ENCODE results near the gene AOPEP. TPM values are rescaled to one million over a fixed set of nuclear protein-coding genes. Genes with fewer than 3 reads are reported as not detected.
A peak's percentile ranks its signal among the peaks of the same experiment; 100 is the strongest.
"Not testable (repeated sequence)": the region's sequence is repeated elsewhere in the genome, so short reads cannot be mapped to it uniquely, and the experiment has no call there.

Gene AOPEP
- total RNA-seq, 1 donor from 2014 or later = 305 TPM

DNA sequence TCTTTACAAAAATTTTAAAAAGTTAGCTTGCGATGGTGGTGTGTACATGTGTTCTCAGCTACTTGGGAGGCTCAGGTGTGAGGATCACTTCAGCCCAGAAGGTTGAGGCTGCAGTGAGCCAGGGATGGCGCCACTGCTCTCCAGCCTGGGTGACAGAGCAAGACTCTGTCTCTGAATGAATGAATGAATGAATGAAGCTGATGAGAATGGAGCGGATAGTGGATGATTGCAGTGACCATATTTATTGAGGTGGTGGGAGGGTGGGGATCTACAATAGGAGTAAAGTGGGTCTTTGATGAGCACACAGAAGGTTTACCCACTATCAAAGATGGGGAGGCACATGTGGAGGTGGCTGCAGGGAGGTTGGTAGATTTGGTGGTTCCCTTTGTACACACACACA lies 120.2 kb downstream of the AOPEP start:
- TF ChIP-seq POLR2AphosphoS5 (IDR thresholded peaks at IDR 0.05; ENCODE audit: insufficient read depth in 1 of 2, low read depth in 1 of 2) = no peak
- TF ChIP-seq POLR2A (IDR thresholded peaks at IDR 0.05) = no peak
- TF ChIP-seq, protein P1, sequence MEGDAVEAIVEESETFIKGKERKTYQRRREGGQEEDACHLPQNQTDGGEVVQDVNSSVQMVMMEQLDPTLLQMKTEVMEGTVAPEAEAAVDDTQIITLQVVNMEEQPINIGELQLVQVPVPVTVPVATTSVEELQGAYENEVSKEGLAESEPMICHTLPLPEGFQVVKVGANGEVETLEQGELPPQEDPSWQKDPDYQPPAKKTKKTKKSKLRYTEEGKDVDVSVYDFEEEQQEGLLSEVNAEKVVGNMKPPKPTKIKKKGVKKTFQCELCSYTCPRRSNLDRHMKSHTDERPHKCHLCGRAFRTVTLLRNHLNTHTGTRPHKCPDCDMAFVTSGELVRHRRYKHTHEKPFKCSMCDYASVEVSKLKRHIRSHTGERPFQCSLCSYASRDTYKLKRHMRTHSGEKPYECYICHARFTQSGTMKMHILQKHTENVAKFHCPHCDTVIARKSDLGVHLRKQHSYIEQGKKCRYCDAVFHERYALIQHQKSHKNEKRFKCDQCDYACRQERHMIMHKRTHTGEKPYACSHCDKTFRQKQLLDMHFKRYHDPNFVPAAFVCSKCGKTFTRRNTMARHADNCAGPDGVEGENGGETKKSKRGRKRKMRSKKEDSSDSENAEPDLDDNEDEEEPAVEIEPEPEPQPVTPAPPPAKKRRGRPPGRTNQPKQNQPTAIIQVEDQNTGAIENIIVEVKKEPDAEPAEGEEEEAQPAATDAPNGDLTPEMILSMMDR (IDR thresholded peaks at IDR 0.05) = no peak
- Histone ChIP-seq H3K4me1 (peaks cover 11% of the 10 kb centered on the region), H3K27ac (no peak overlapping the region), H3K9me3 (no peaks in the 10 kb centered on the region), H3K27me3 (no peaks in the 10 kb centered on the region), H3K36me3 (no peaks in the 10 kb centered on the region), H3K4me3 (no peak overlapping the region)
- intact Hi-C loops (cut with DNase I) = no loop called here
- no peak for DNase-seq (ENCODE audit: extremely low spot score in 2 of 2)

DNA sequence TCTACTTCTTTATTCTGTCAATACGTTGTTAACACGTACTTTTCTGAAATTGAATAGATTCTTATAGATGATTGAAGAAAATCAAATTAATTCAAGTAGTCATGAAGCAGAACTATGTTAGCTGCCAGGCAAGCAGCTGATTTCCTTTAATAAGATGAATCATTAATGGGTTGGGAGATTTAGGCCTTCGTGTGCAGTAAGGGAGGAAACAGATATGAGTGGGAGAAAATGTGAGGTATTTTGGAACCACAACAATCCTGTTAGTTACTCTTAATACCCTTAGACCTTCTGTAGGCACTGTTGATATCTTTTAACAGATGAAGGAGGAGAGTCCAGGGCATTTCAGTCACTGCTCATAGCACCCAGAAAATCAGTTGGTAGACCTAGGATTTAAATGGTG lies 121.0 kb downstream of the AOPEP start:
- intact Hi-C loops (cut with DNase I) = no loop called here
- Histone ChIP-seq H3K4me3 (no peak overlapping the region), H3K36me3 (no peaks in the 10 kb centered on the region), H3K27ac (peak overlapping the region; percentile 31), H3K9me3 (no peaks in the 10 kb centered on the region), H3K4me1 (peaks cover 11% of the 10 kb centered on the region), H3K27me3 (no peaks in the 10 kb centered on the region)
- TF ChIP-seq POLR2AphosphoS5 (IDR thresholded peaks at IDR 0.05; ENCODE audit: insufficient read depth in 1 of 2, low read depth in 1 of 2) = peak in 1 of 2 donors; percentile 60
- TF ChIP-seq, protein P1 (IDR thresholded peaks at IDR 0.05) = no peak
- DNase-seq (ENCODE audit: extremely low spot score in 2 of 2) = no peak

DNA sequence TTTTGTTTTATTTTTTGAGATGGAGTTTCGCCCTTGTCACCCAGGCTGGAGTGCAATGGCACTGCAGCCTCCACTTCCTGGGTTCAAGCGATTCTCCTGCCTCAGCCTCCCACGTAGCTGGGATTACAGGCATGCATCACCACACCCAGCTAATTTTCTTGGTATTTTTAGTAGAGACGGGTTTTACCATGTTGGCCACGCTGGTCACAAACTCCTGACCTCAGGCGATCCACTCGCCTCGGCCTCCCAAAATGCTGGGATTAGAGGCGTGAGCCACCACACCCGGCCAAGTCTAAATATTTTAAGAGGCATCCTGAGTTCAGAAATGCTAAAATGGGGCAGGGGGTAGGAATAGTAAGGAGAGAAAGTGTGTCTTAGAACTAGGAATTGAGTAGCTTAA lies 122.3 kb downstream of the AOPEP start:
- intact Hi-C loops (cut with DNase I); H3K9me3 ChIP-seq; H3K27ac ChIP-seq; H3K27me3 ChIP-seq; H3K4me3 ChIP-seq; H3K36me3 ChIP-seq; DNase-seq (ENCODE audit: extremely low spot score in 2 of 2): not testable (repeated sequence)
- peaks cover 11% of the 10 kb centered on the region for H3K4me1 ChIP-seq

DNA sequence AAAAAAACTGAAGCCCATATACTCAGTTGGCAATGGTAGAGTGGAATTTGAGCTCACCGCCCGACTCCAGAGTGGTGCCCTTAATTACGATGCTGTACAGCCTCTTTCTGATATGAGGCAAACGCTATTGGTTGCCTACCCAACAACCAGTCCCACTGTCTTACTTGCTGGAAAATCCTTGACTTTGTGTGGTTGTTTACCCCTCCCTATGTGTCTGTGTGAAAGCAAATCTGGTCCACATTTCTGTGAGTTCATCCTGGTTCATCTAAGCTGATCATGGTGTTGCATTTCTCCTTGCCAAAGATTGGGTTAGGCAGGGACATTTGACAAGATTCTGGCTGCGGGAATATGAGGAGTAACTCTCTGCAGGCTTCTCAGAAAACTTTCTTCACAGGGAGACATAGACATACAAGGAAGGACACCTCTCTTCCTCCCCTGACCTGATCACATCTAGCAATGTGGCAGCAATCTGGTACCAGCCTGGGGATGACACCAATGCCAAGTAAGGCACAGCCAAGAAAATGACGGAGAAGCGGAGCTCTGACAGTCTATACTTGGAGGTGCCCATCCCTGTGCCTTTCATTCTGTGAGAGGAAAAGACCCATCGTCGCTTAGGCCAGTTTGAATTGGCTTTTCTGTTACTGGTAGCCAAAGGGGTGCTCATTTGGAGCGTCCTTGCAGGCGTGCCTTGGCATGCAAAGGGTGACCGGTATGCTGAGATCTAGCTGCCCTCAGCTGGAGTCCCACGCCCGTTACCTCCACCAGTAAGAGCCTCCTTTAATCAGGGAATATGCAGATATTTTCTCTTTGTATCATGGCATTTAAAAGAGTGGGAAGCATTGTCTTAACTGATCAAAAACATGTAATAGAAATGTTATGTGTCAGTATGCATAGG lies 124.3 kb downstream of the AOPEP start:
- H3K27ac ChIP-seq = no peak overlapping the region
- no peak overlapping the region for H3K4me3 ChIP-seq
- DNase-seq (ENCODE audit: extremely low spot score in 2 of 2) = no peak
- TF ChIP-seq, protein P1 (IDR thresholded peaks at IDR 0.05) = no peak
- TF ChIP-seq POLR2AphosphoS5 (IDR thresholded peaks at IDR 0.05; ENCODE audit: insufficient read depth in 1 of 2, low read depth in 1 of 2) (no peak), POLR2A (IDR thresholded peaks at IDR 0.05) (no peak)
- peaks cover 11% of the 10 kb centered on the region for H3K4me1 ChIP-seq
- H3K9me3 ChIP-seq = no peaks in the 10 kb centered on the region
- intact Hi-C loops (cut with DNase I) = no loop called here
- H3K36me3 ChIP-seq = no peaks in the 10 kb centered on the region
- no peaks in the 10 kb centered on the region for H3K27me3 ChIP-seq

DNA sequence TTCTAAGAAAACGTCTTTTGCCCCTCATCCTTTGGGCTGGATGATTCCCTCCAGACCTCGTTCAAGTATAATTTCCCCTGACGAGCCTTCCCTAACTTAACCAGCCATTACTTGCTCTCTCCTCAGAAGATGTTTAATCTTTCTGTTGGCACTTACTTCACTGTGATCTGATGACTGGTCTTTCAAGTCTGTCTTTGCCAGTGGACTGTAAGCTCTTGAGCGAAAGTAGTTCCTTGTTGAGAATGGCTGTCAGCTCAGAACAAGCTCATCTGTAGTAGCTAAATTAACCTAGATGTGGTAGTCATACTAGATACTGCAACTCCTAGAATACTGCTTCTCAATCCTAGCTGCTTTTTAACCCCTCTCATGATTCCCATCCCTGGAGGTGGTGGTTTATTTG lies 125.0 kb downstream of the AOPEP start:
- H3K27me3 ChIP-seq = no peaks in the 10 kb centered on the region
- no peak overlapping the region for H3K4me3 ChIP-seq
- no peaks in the 10 kb centered on the region for H3K36me3 ChIP-seq
- intact Hi-C loops (cut with DNase I) = no loop called here
- H3K9me3 ChIP-seq = no peaks in the 10 kb centered on the region
- no peak overlapping the region for H3K27ac ChIP-seq
- H3K4me1 ChIP-seq = peaks cover 11% of the 10 kb centered on the region
- DNase-seq (ENCODE audit: extremely low spot score in 2 of 2) = no peak
- TF ChIP-seq, protein P1 (IDR thresholded peaks at IDR 0.05) = no peak
- TF ChIP-seq POLR2A (IDR thresholded peaks at IDR 0.05) (no peak), POLR2AphosphoS5 (IDR thresholded peaks at IDR 0.05; ENCODE audit: insufficient read depth in 1 of 2, low read depth in 1 of 2) (peak in 1 of 2 donors; percentile 60)
